Daoy (cell line): ENCODE measurements around the gene PPP4R3A. TPM values are rescaled to one million over a fixed set of nuclear protein-coding genes. Genes with fewer than 3 reads are reported as not detected.
"Not testable (repeated sequence)": the region's sequence is repeated elsewhere in the genome, so short reads cannot be mapped to it uniquely, and the experiment has no call there.

ENCODE experiments used
- DNase-seq: peaks from one replicate; pipeline ENCODE4 v3.0.0-alpha.2; 2015; ENCODE audit warnings: low read depth
- total RNA-seq: library from RNA; depleted of rRNA; stranded (reverse); fragments of >200 nt; shearing (Covaris generic); gene quantifications from 2 replicates; pipeline ENCODE4 v1.2.3, GENCODE V29; 2014; rRNA removed

PPP4R3A gene
- total RNA-seq, 1 experiment from 2014 or later, result 71.0 TPM

- no peak for DNase-seq
Measured at GRCh38 chr14:91409928-91410718, 100.0 kb downstream of the PPP4R3A start.

- DNase-seq, result not testable (repeated sequence)
Measured at GRCh38 chr14:91409240-91409639, 100.9 kb downstream of the PPP4R3A start.

Other genes starting within 250 kb of the PPP4R3A start
- gene CCDC88C, start 92.5 kb downstream of the PPP4R3A start, total RNA-seq, result 6.1 and 7.2 TPM in 2 replicates
- gene CATSPERB, start 221.8 kb upstream of the PPP4R3A start, total RNA-seq, result not detected in 2 replicates